GM21526 (cell line): ENCODE results near the gene PYGO2.
"Not testable (repeated sequence)": the region's sequence is repeated elsewhere in the genome, so short reads cannot be mapped to it uniquely, and the experiment has no call there.

ENCODE experiments used
- ATAC-seq: cut with Tn5 transposase; IDR thresholded peaks from one replicate; pipeline ENCODE4 v1.9.1; 2021; ENCODE audit warnings: moderate library complexity; ENCODE audit not compliant: unreplicated experiment, low FRiP score

Gene PYGO2

GRCh38 chr1:155000726-155001424, 39.3 kb upstream of the PYGO2 start:
- ATAC-seq, result peak; percentile 36

- ATAC-seq, result no peak
Measured at GRCh38 chr1:155000411-155000725, 38.8 kb upstream of the PYGO2 start.

GRCh38 chr1:154999571-155000410, 38.2 kb upstream of the PYGO2 start:
- ATAC-seq, result no peak

GRCh38 chr1:154998818-154999570, 37.4 kb upstream of the PYGO2 start:
- ATAC-seq, result no peak

- ATAC-seq, result no peak
Measured at GRCh38 chr1:154998201-154998780, 36.7 kb upstream of the PYGO2 start.

- ATAC-seq, result no peak
Measured at GRCh38 chr1:154996966-154997701, 35.6 kb upstream of the PYGO2 start.

- ATAC-seq, result not testable (repeated sequence)
Measured at GRCh38 chr1:154995301-154995983, 33.9 kb upstream of the PYGO2 start.

- no peak for ATAC-seq
Measured at GRCh38 chr1:154994591-154994990, 33.0 kb upstream of the PYGO2 start.

GRCh38 chr1:154994269-154994587, 32.6 kb upstream of the PYGO2 start:
- no peak for ATAC-seq

- ATAC-seq, result no peak
Measured at GRCh38 chr1:154993572-154994268, 32.1 kb upstream of the PYGO2 start, which contains the start of gene LENEP. LENEP (plus strand) TSS chr1:154993586; CDS start chr1:154993608, 22 bp downstream.

- no peak for ATAC-seq
Measured at GRCh38 chr1:154992721-154993571, 31.4 kb upstream of the PYGO2 start.

- no peak for ATAC-seq
Measured at GRCh38 chr1:154990276-154990675, 28.7 kb upstream of the PYGO2 start.

- ATAC-seq, result no peak
Measured at GRCh38 chr1:154989195-154989860, 27.7 kb upstream of the PYGO2 start.

- no peak for ATAC-seq
Measured at GRCh38 chr1:154988058-154988954, 26.7 kb upstream of the PYGO2 start.

GRCh38 chr1:154987326-154987725, 25.7 kb upstream of the PYGO2 start:
- ATAC-seq, result no peak

GRCh38 chr1:154986736-154987135, 25.2 kb upstream of the PYGO2 start:
- not testable (repeated sequence) for ATAC-seq
